ENCODE data around the gene LRRC32. TPM values are rescaled to one million over a fixed set of nuclear protein-coding genes. Genes with fewer than 3 reads are reported as not detected.

The LRRC32 gene
- total RNA-seq, 1 experiment from 2014 or later: 0.46 TPM

DNA sequence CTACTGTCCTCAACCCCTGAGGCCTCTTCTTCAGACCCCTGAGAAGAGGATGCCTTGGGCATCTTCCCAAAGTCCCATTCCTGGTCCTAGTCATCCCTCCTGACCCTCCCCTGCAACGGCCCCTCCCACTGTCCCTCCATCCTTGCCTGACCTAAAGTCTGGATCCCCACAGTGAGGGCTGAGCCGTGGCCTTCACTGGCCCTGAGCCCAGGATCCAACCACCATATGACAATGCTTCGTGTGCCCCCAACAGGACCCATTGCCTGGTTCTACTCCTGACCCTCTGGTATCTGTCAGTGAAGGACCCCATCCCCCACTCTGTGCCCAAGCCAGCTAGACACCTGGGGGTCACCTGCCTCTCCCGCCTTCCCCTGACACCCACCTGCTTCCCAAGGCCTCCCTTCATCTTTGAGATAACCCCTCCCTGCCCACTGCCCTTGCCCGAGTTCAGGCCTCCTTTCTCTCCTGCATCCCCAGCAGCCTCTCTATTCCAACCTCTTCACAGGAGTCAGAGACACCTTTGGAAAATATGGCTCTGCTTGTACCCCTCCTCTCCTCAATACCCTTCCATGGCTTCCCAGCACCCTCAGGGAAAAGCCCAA is 48.0 kb downstream of the LRRC32 start:
- no peaks in the 10 kb centered on the region for H3K79me2 ChIP-seq (ENCODE audit: insufficient read depth, low read length)
- H4K20me1 ChIP-seq (ENCODE audit: control insufficient read depth, insufficient read depth, insufficient read length): no peaks in the 10 kb centered on the region
- no peak overlapping the region for H3T11ph ChIP-seq (ENCODE audit: low read length)
- H3K23me2 ChIP-seq (ENCODE audit: insufficient read length, low read depth, low read length, poor library complexity, severe bottlenecking): no peaks in the 10 kb centered on the region
- no peak overlapping the region for H3K4me2 ChIP-seq (ENCODE audit: insufficient read depth, insufficient read length, low read length)
- no peak overlapping the region for H3K18ac ChIP-seq (ENCODE audit: insufficient read length, low read depth, low read length)
- H3K9me3 Mint-ChIP-seq: peaks cover 8 to 9% of the 10 kb centered on the region in 2 experiments
- H2BK15ac ChIP-seq (ENCODE audit: low read depth, low read length): no peak overlapping the region
- H3K27me3 ChIP-seq (ENCODE audit: insufficient read depth, low read length): no peaks in the 10 kb centered on the region
- peaks cover 17 to 21% of the 10 kb centered on the region in 2 experiments for H3K4me1 Mint-ChIP-seq
- no peak overlapping the region for H3K56ac ChIP-seq (ENCODE audit: insufficient read length, low read depth, low read length)
- H2BK120ac ChIP-seq (ENCODE audit: low read depth, low read length, poor library complexity, severe bottlenecking): no peak overlapping the region
- H2BK20ac ChIP-seq (ENCODE audit: low read depth, low read length, poor library complexity, severe bottlenecking): no peak overlapping the region
- no peak overlapping the region for H3K23ac ChIP-seq (ENCODE audit: insufficient read length, low read depth, low read length)
- H3K14ac ChIP-seq (ENCODE audit: insufficient read depth, low read length): no peak overlapping the region
- H3K4ac ChIP-seq (ENCODE audit: low read depth, low read length): no peak overlapping the region
- H3K36me3 Mint-ChIP-seq (ENCODE audit: insufficient read depth in 1 of 3, low read depth in 3 of 3): peaks cover 0 to 9% (median 7%) of the 10 kb centered on the region in 3 experiments; a peak in 4 of 7 replicates
- no peak overlapping the region for H2BK5ac ChIP-seq (ENCODE audit: insufficient read length, low read length)
- H3K27ac ChIP-seq (ENCODE audit: insufficient read length, low read depth, low read length): no peak overlapping the region
- H4K91ac ChIP-seq (ENCODE audit: insufficient read length, low read depth, low read length): no peak overlapping the region
- H2AK5ac ChIP-seq (ENCODE audit: insufficient read length, low read length): no peak overlapping the region
- DNase-seq: no peak
- TF ChIP-seq CTCF (conservative IDR thresholded peaks at IDR 0.05): no peak
- H4K8ac ChIP-seq (replicated peaks; ENCODE audit: insufficient read length, low read depth, low read length): no peak overlapping the region
- peak overlapping the region in 1 of 3 experiments; percentile 70; a peak in 1 of 7 replicates for H3K27ac Mint-ChIP-seq
- no peak overlapping the region for H2AFZ ChIP-seq (ENCODE audit: low read length)
- H3K27me3 Mint-ChIP-seq (ENCODE audit: low read depth): peaks cover 8% of the 10 kb centered on the region
- H3K9ac ChIP-seq (ENCODE audit: extremely low read depth, insufficient read length, low read length): no peak overlapping the region
- H3K4me3 Mint-ChIP-seq: no peak overlapping the region
- no peaks in the 10 kb centered on the region for H3K79me1 ChIP-seq (ENCODE audit: insufficient read depth, low read depth, low read length, poor library complexity, severe bottlenecking)
- H2BK12ac ChIP-seq (ENCODE audit: insufficient read length, low read depth, low read length): no peak overlapping the region
- no CpG with 5 or more reads among the region's 5 CpGs for WGBS (ENCODE audit: extremely low coverage, insufficient read length, low lambda C conversion rate)
- H3K9me3 ChIP-seq (ENCODE audit: control insufficient read depth, low read depth, low read length): no peaks in the 10 kb centered on the region
- H3K4me1 ChIP-seq (ENCODE audit: insufficient read depth, low read length): no peaks in the 10 kb centered on the region
- no peak overlapping the region for H4K5ac ChIP-seq (ENCODE audit: insufficient read length, low read depth, low read length)

Data from H9 (cell line).